DND-41 (cell line): ENCODE measurements around the gene OR1F1.

Experiments
- CTCF ChIP-seq: IDR thresholded peaks from 2 replicates; pipeline ENCODE4 v1.5.1; 2012; ENCODE audit warnings: borderline replicate concordance, low read length, moderate library complexity, mild to moderate bottlenecking; ENCODE audit not compliant: poor library complexity, severe bottlenecking; ENCODE audit errors: extremely low read depth
- EZH2 ChIP-seq: IDR thresholded peaks from 3 replicates; pipeline ENCODE4 v1.6.1; 2012; ENCODE audit warnings: borderline replicate concordance, low read depth, mild to moderate bottlenecking, moderate library complexity, low read length, inconsistent platforms; ENCODE audit not compliant: severe bottlenecking

DNA sequence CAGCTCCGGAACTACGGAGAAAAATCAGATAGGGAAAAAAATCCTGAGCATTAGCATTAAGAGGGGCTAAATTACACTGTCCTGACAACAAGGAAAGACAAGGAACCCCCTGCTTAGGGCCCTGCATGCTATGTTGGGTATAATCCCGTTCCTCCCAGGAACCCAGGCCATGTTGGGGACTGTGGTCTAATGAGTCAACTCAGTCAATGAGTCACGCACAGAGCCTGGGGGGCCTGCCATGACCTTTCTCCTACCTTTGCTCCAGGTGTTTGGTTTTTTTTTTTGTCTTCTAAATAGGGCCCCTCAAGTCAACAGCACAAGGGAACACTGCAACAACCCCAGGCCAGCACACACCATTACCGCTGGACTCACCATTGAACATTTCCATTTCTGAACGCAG lies 55.9 kb downstream of the OR1F1 start:
- TF ChIP-seq CTCF (no peak), EZH2 (no peak)
